A549 (cell line): Measurements from ENCODE around the gene IKBKG. TPM values are rescaled to one million over a fixed set of nuclear protein-coding genes. Genes with fewer than 3 reads are reported as not detected.
A peak's percentile ranks its signal among the peaks of the same experiment; 100 is the strongest.

ENCODE experiments used
- ATAC-seq, 2 experiments: fragments of 200-7000 bp in 1 of 2; fragments of >200 bp in 1 of 2; cut with Nextera tagmentation in 1 of 2; cut with Tn5 transposase in 1 of 2; 3 replicates each; pipeline versions ENCODE4 v1.8.0 to v1.9.1; 2018 to 2020; ENCODE audit warnings: mild to moderate bottlenecking in 1 of 2, moderate library complexity in 1 of 2
- CTCF ChIA-PET: fragments of 300-600 bp; sonication (Branson Sonifier 250); formaldehyde crosslinking; extraction: SDS; loops from one replicate; lab custom pipeline; 2021; ENCODE audit warnings: antibody characterized with exemption, inconsistent platforms; lab: Yijun Ruan, JAX
- POLR2A ChIA-PET: fragments of 350-600 bp; formaldehyde crosslinking; extraction: SDS; loops from one replicate; lab custom pipeline; 2021; ENCODE audit warnings: antibody characterized with exemption, inconsistent platforms; lab: Yijun Ruan, JAX
- DNase-seq, 2 experiments: peaks; one replicate each; pipeline versions ENCODE4 v3.0.0 to v3.0.0-alpha.2; 2011 to 2016; ENCODE audit warnings: low read depth in 1 of 2, low spot score in 1 of 2
- FAIRE-seq: peaks from 2 replicates; lab custom pipeline; 2011; peaks lifted over from hg19 to GRCh38; lab: Jason Lieb, UNC
- H3K27ac ChIP-seq, 2 experiments: fragments of >200 bp; sonication (Bioruptor Twin); formaldehyde crosslinking; 3 replicates each; pipeline ENCODE4 v1.5.1; 2016 to 2017
- H3K4me1 ChIP-seq: fragments of >200 bp; sonication (Bioruptor Twin); formaldehyde crosslinking; 3 replicates; pipeline ENCODE4 v1.6.1; 2016
- H3K4me2 ChIP-seq: fragments of >200 bp; sonication (Bioruptor Twin); formaldehyde crosslinking; 3 replicates; pipeline ENCODE4 v1.6.1; 2016
- H3K4me3 ChIP-seq: fragments of >200 bp; sonication (Bioruptor Twin); formaldehyde crosslinking; 3 replicates; pipeline ENCODE4 v1.5.1; 2016
- H3K9me3 ChIP-seq: fragments of >200 bp; sonication (Bioruptor Twin); formaldehyde crosslinking; 3 replicates; pipeline ENCODE4 v1.6.1; 2016
- CEBPB ChIP-seq, 2 experiments: fragments of >200 bp in 1 of 2; sonication (Bioruptor Twin) in 1 of 2; formaldehyde crosslinking in 1 of 2; IDR thresholded peaks; 2 replicates each; pipeline ENCODE4 v1.6.1; 2012 to 2016
- CHD2 ChIP-seq: fragments of 150-350 bp; IDR thresholded peaks from 2 replicates; pipeline ENCODE4 v1.6.1; 2014; ENCODE audit warnings: low read length; ENCODE audit not compliant: partially characterized antibody
- FOSL2 ChIP-seq, 2 experiments: fragments of 450-650 bp in 1 of 2; fragments of >200 bp in 1 of 2; sonication (Bioruptor Twin) in 1 of 2; formaldehyde crosslinking; IDR thresholded peaks; 2 replicates each; pipeline versions ENCODE4 v1.5.0 to v1.6.1; 2016 to 2020; ENCODE audit warnings: mild to moderate bottlenecking in 1 of 2, moderate library complexity in 1 of 2
- GATA3 ChIP-seq: IDR thresholded peaks from 2 replicates; pipeline ENCODE4 v1.6.1; 2012; ENCODE audit warnings: borderline replicate concordance
- HDAC2 ChIP-seq: fragments of 200-600 bp; sonication (generic); IDR thresholded peaks from 2 replicates; pipeline ENCODE4 v1.6.1; 2016
- HEYL ChIP-seq: fragments of 250-450 bp; sonication (Bioruptor Pico); IDR thresholded peaks from 2 replicates; pipeline ENCODE4 v1.8.0; 2021; ENCODE audit warnings: mild to moderate bottlenecking, moderate library complexity
- HOXB13 ChIP-seq: fragments of 250-450 bp; sonication (Bioruptor Pico); IDR thresholded peaks from 2 replicates; pipeline ENCODE4 v1.5.0; 2020; ENCODE audit warnings: low read depth, mild to moderate bottlenecking, moderate library complexity
- HOXB5 ChIP-seq: fragments of 250-450 bp; sonication (Bioruptor Pico); IDR thresholded peaks from 2 replicates; pipeline ENCODE4 v1.5.0; 2020; ENCODE audit warnings: mild to moderate bottlenecking, moderate library complexity
- KDM1A ChIP-seq: fragments of 200-600 bp; sonication (generic); IDR thresholded peaks from 2 replicates; pipeline ENCODE4 v1.6.1; 2016; ENCODE audit warnings: low read depth, mild to moderate bottlenecking
- MAFK ChIP-seq: fragments of 450-650 bp; IDR thresholded peaks from 2 replicates; pipeline ENCODE4 v1.6.1; 2014; ENCODE audit not compliant: partially characterized antibody
- MAZ ChIP-seq: fragments of 150-350 bp; IDR thresholded peaks from 2 replicates; pipeline ENCODE4 v1.6.1; 2014; ENCODE audit warnings: antibody characterized with exemption, low read depth, low read length, borderline replicate concordance
- MYC ChIP-seq: IDR thresholded peaks from 2 replicates; pipeline ENCODE4 v1.6.1; 2012; ENCODE audit warnings: mild to moderate bottlenecking, inconsistent platforms, low read length, improper control_type of control experiment, borderline replicate concordance
- NFE2L2 ChIP-seq: fragments of 150-350 bp; conservative IDR thresholded peaks from 2 replicates; pipeline ENCODE4 v1.6.1; 2014; ENCODE audit warnings: low read length
- NPAS2 ChIP-seq: fragments of 250-450 bp; sonication (Bioruptor Pico); IDR thresholded peaks from 2 replicates; pipeline ENCODE4 v1.8.0; 2022; ENCODE audit warnings: mild to moderate bottlenecking, moderate library complexity, borderline replicate concordance
- POLR2AphosphoS2 ChIP-seq: conservative IDR thresholded peaks from 2 replicates; pipeline ENCODE4 v1.6.1; 2012; ENCODE audit warnings: low read length, improper control_type of control experiment, inconsistent platforms
- RARB ChIP-seq: fragments of 250-450 bp; sonication (Bioruptor Pico); IDR thresholded peaks from 2 replicates; pipeline ENCODE4 v1.8.0; 2021; ENCODE audit warnings: mild to moderate bottlenecking, moderate library complexity
- RCOR1 ChIP-seq: fragments of 150-350 bp; IDR thresholded peaks from 2 replicates; pipeline ENCODE4 v1.6.1; 2014; ENCODE audit warnings: antibody characterized with exemption, low read length, low read depth
- SREBF2 ChIP-seq: fragments of 450-650 bp; IDR thresholded peaks from 2 replicates; pipeline ENCODE4 v1.6.1; 2014; ENCODE audit warnings: mild to moderate bottlenecking, moderate library complexity
- TFCP2L1 ChIP-seq: fragments of 250-450 bp; sonication (Bioruptor Pico); IDR thresholded peaks from 2 replicates; pipeline ENCODE4 v1.5.0; 2021; ENCODE audit warnings: mild to moderate bottlenecking
- TP53 ChIP-seq: fragments of 250-450 bp; sonication (Bioruptor Pico); IDR thresholded peaks from 2 replicates; pipeline ENCODE4 v1.5.0; 2021; ENCODE audit warnings: mild to moderate bottlenecking, moderate library complexity
- ZC3H11A ChIP-seq: fragments of 450-650 bp; IDR thresholded peaks from 2 replicates; pipeline ENCODE4 v1.6.1; 2014; ENCODE audit warnings: antibody characterized with exemption, mild to moderate bottlenecking
- ZFP36 ChIP-seq: fragments of 450-650 bp; IDR thresholded peaks from 2 replicates; pipeline ENCODE4 v1.6.1; 2014; ENCODE audit warnings: borderline replicate concordance; ENCODE audit not compliant: partially characterized antibody
- ZNF302 ChIP-seq: fragments of 250-450 bp; sonication (Bioruptor Pico); IDR thresholded peaks from 2 replicates; pipeline ENCODE4 v1.9.0; 2021; ENCODE audit warnings: inconsistent platforms, mild to moderate bottlenecking, moderate library complexity
- ZSCAN20 ChIP-seq: fragments of 250-450 bp; sonication (Bioruptor Pico); IDR thresholded peaks from 2 replicates; pipeline ENCODE4 v1.8.0; 2022; ENCODE audit warnings: mild to moderate bottlenecking, moderate library complexity
- WGBS: methylation state at CpG from one replicate; pipeline ENCODE4 v1.1.6; 2017; ENCODE audit errors: missing lambda C conversion rate; 5-methylcytosine and 5-hydroxymethylcytosine counted together
- polyA plus RNA-seq, 4 experiments: library from polyadenylated mRNA; depleted of rRNA in 3 of 4; stranded (reverse); fragments of >200 nt; fragmentation: RNase III in 1 of 4; extraction: RNeasy Plus Mini Kit Qiagen cat#74134 plus additional on column Dnase treatment in 1 of 4; gene quantifications; 2 replicates in 3 of 4; 3 replicates in 1 of 4; pipeline ENCODE4 v1.2.3, GENCODE V29; 2011 to 2017
- TF ChIP-seq, protein P1 (sequence below): fragments of 450-650 bp; IDR thresholded peaks from 2 replicates; pipeline ENCODE4 v1.6.1; 2014; ENCODE audit warnings: antibody characterized with exemption
- TF ChIP-seq, protein P2 (sequence below): fragments of >200 bp; sonication (Bioruptor Twin); formaldehyde crosslinking; IDR thresholded peaks from 2 replicates; pipeline ENCODE4 v1.6.1; 2016
- TF ChIP-seq, protein P3 (sequence below): fragments of >200 bp; sonication (Bioruptor Twin); formaldehyde crosslinking; IDR thresholded peaks from 3 replicates; pipeline ENCODE4 v1.5.1; 2016
- TF ChIP-seq, protein P4 (sequence below): fragments of 200-600 bp; sonication (generic); IDR thresholded peaks from 2 replicates; pipeline ENCODE4 v1.6.1; 2016; ENCODE audit warnings: antibody characterized with exemption, mild to moderate bottlenecking, moderate library complexity
- TF ChIP-seq, protein P5 (sequence below): IDR thresholded peaks from 2 replicates; pipeline ENCODE4 v1.6.1; 2012
- TF ChIP-seq, protein P6 (sequence below): IDR thresholded peaks from 2 replicates; pipeline ENCODE4 v1.6.1; 2012
- TF ChIP-seq, protein P7 (sequence below): IDR thresholded peaks from 2 replicates; pipeline ENCODE4 v1.6.1; 2012; ENCODE audit warnings: low read depth, borderline replicate concordance

IKBKG gene
- polyA plus RNA-seq, 2 of the 4 experiments (the other 2 are of a cell fraction) = 19.7 to 34.2 TPM

DNA sequence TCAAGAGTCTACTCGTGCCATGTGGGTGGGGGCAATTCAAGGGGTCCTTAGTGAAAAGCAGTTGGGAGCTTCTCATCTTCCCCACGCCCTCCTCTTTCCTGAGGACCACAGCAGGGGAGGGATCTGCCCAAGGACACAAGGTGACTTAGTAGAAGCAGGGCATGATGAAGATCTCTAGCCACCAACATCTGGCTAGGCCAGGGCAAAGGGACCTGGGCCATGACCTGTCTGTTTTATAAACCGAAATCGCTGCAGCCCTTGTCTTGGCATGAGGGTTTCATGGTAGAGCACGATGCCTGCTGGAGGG is 5.9 kb upstream of the IKBKG start:
- WGBS = 6% methylated on average over 2 of the region's 5 CpGs
- peaks cover 79% of the 10 kb centered on the region for H3K4me1 ChIP-seq
- CTCF ChIA-PET = interaction anchor here (0.6 to 7.5 kb wide), 5 partner anchors 9 to 206 kb away, joined by 3 to 55 read pairs (median 3); no protein-coding TSS in a partner anchor
- TF ChIP-seq MAZ (no peak), ZC3H11A (no peak), HOXB13 (peak; percentile 69; the same call in 1 of the 2 replicates), TP53 (CRISPR knock-in tag) (0 out of 2 replicates have a peak, but pooled peaks have one; percentile 33), HOXB5 (CRISPR knock-in tag) (peak; percentile 19; the same call in 1 of the 2 replicates), KDM1A (no peak), FOSL2 (IDR thresholded peaks at IDR 0.05) (no peak), FOSL2 (CRISPR knock-in tag; IDR thresholded peaks at IDR 0.05) (no peak), CHD2 (no peak), SREBF2 (no peak), NPAS2 (CRISPR knock-in tag) (0 out of 2 replicates have a peak, but pooled peaks have one; percentile 10), TFCP2L1 (CRISPR knock-in tag) (no peak), RCOR1 (no peak), ZNF302 (no peak), MYC (peak; percentile 26; the same call in 1 of the 2 replicates), HDAC2 (no peak), POLR2AphosphoS2 (no peak), ZFP36 (no peak), MAFK (no peak), GATA3 (no peak), NFE2L2 (no peak), CEBPB (IDR thresholded peaks at IDR 0.05) (no peak), HEYL (CRISPR knock-in tag) (peak; percentile 81; the same call in 1 of the 2 replicates), RARB (CRISPR knock-in tag) (no peak), ZSCAN20 (0 out of 2 replicates have a peak, but pooled peaks have one; percentile 52)
- TF ChIP-seq, protein P1, sequence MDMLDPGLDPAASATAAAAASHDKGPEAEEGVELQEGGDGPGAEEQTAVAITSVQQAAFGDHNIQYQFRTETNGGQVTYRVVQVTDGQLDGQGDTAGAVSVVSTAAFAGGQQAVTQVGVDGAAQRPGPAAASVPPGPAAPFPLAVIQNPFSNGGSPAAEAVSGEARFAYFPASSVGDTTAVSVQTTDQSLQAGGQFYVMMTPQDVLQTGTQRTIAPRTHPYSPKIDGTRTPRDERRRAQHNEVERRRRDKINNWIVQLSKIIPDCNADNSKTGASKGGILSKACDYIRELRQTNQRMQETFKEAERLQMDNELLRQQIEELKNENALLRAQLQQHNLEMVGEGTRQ = no peak
- TF ChIP-seq, protein P2, sequence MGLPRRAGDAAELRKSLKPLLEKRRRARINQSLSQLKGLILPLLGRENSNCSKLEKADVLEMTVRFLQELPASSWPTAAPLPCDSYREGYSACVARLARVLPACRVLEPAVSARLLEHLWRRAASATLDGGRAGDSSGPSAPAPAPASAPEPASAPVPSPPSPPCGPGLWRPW = no peak
- TF ChIP-seq, protein P3, sequence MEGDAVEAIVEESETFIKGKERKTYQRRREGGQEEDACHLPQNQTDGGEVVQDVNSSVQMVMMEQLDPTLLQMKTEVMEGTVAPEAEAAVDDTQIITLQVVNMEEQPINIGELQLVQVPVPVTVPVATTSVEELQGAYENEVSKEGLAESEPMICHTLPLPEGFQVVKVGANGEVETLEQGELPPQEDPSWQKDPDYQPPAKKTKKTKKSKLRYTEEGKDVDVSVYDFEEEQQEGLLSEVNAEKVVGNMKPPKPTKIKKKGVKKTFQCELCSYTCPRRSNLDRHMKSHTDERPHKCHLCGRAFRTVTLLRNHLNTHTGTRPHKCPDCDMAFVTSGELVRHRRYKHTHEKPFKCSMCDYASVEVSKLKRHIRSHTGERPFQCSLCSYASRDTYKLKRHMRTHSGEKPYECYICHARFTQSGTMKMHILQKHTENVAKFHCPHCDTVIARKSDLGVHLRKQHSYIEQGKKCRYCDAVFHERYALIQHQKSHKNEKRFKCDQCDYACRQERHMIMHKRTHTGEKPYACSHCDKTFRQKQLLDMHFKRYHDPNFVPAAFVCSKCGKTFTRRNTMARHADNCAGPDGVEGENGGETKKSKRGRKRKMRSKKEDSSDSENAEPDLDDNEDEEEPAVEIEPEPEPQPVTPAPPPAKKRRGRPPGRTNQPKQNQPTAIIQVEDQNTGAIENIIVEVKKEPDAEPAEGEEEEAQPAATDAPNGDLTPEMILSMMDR = no peak
- TF ChIP-seq, protein P4, sequence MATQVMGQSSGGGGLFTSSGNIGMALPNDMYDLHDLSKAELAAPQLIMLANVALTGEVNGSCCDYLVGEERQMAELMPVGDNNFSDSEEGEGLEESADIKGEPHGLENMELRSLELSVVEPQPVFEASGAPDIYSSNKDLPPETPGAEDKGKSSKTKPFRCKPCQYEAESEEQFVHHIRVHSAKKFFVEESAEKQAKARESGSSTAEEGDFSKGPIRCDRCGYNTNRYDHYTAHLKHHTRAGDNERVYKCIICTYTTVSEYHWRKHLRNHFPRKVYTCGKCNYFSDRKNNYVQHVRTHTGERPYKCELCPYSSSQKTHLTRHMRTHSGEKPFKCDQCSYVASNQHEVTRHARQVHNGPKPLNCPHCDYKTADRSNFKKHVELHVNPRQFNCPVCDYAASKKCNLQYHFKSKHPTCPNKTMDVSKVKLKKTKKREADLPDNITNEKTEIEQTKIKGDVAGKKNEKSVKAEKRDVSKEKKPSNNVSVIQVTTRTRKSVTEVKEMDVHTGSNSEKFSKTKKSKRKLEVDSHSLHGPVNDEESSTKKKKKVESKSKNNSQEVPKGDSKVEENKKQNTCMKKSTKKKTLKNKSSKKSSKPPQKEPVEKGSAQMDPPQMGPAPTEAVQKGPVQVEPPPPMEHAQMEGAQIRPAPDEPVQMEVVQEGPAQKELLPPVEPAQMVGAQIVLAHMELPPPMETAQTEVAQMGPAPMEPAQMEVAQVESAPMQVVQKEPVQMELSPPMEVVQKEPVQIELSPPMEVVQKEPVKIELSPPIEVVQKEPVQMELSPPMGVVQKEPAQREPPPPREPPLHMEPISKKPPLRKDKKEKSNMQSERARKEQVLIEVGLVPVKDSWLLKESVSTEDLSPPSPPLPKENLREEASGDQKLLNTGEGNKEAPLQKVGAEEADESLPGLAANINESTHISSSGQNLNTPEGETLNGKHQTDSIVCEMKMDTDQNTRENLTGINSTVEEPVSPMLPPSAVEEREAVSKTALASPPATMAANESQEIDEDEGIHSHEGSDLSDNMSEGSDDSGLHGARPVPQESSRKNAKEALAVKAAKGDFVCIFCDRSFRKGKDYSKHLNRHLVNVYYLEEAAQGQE = no peak
- TF ChIP-seq, protein P5, sequence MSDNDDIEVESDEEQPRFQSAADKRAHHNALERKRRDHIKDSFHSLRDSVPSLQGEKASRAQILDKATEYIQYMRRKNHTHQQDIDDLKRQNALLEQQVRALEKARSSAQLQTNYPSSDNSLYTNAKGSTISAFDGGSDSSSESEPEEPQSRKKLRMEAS = peak; percentile 85; the same call in 1 of the 2 replicates
- TF ChIP-seq, protein P6, sequence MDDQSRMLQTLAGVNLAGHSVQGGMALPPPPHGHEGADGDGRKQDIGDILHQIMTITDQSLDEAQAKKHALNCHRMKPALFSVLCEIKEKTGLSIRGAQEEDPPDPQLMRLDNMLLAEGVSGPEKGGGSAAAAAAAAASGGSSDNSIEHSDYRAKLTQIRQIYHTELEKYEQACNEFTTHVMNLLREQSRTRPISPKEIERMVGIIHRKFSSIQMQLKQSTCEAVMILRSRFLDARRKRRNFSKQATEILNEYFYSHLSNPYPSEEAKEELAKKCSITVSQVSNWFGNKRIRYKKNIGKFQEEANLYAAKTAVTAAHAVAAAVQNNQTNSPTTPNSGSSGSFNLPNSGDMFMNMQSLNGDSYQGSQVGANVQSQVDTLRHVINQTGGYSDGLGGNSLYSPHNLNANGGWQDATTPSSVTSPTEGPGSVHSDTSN = no peak
- TF ChIP-seq, protein P7, sequence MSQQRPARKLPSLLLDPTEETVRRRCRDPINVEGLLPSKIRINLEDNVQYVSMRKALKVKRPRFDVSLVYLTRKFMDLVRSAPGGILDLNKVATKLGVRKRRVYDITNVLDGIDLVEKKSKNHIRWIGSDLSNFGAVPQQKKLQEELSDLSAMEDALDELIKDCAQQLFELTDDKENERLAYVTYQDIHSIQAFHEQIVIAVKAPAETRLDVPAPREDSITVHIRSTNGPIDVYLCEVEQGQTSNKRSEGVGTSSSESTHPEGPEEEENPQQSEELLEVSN = peak; percentile 32; the same call in 1 of the 2 replicates

More for the DNA sequence above, 5.9 kb upstream of the IKBKG start:
- FAIRE-seq (no peak), DNase-seq (no peak), ATAC-seq (no peak; a peak in 1 of 6 replicates)
- Histone ChIP-seq H3K4me2 (peak overlapping the region; percentile 90), H3K4me3 (peak overlapping the region; percentile 37), H3K27ac (peak overlapping the region; percentile 98 to 100), H3K9me3 (no peaks in the 10 kb centered on the region)
- POLR2A ChIA-PET = interaction anchor here (1.1 to 1.7 kb wide), 6 partner anchors 10 to 144 kb away, joined by 3 to 8 read pairs (median 5); partner anchors contain the start of genes RPL10 and SLC10A3
